T1000 (cell line): ENCODE measurements around the gene URGCP.
"Not testable (repeated sequence)": the region's sequence is repeated elsewhere in the genome, so short reads cannot be mapped to it uniquely, and the experiment has no call there.

ENCODE experiments used
- DNase-seq: peaks from one replicate; lab custom pipeline; 2025; ENCODE audit warnings: mixed read lengths; lab: John Stamatoyannopoulos, UW

The URGCP gene

GRCh38 chr7:43921423-43921822 lies 15.0 kb upstream of the URGCP start:
- DNase-seq = no peak

- DNase-seq = no peak
These were observed 9.5 kb upstream of the URGCP start for GRCh38 chr7:43915907-43916306.

- no peak for DNase-seq
These were observed 8.4 kb upstream of the URGCP start for GRCh38 chr7:43914795-43915194.

- no peak for DNase-seq
These were observed 453 bp downstream of the URGCP start for GRCh38 chr7:43905956-43906330.

- DNase-seq = no peak
These were observed 1.0 kb downstream of the URGCP start for GRCh38 chr7:43905209-43905946.

- DNase-seq = no peak
These were observed 1.7 kb downstream of the URGCP start for GRCh38 chr7:43904533-43905208.

- no peak for DNase-seq
These were observed 3.8 kb downstream of the URGCP start for GRCh38 chr7:43902542-43903054.

GRCh38 chr7:43898571-43898970 lies 7.8 kb downstream of the URGCP start:
- DNase-seq = not testable (repeated sequence)

GRCh38 chr7:43895847-43896415 lies 10.5 kb downstream of the URGCP start:
- DNase-seq = no peak

- DNase-seq = no peak
These were observed 15.1 kb downstream of the URGCP start for GRCh38 chr7:43891069-43891955.

GRCh38 chr7:43890468-43890867 lies 15.9 kb downstream of the URGCP start:
- DNase-seq = no peak

- DNase-seq = no peak
These were observed 17.1 kb downstream of the URGCP start for GRCh38 chr7:43888993-43889945.

- no peak for DNase-seq
These were observed 21.8 kb downstream of the URGCP start for GRCh38 chr7:43884617-43885016.

- DNase-seq = no peak
These were observed 22.2 kb downstream of the URGCP start for GRCh38 chr7:43884209-43884608.

- no peak for DNase-seq
These were observed 25.8 kb downstream of the URGCP start for GRCh38 chr7:43880596-43880995.

- DNase-seq = no peak
These were observed 26.9 kb downstream of the URGCP start for GRCh38 chr7:43879477-43879876.

- DNase-seq = no peak
These were observed 27.5 kb downstream of the URGCP start for GRCh38 chr7:43878867-43879266.

- no peak for DNase-seq
These were observed 28.2 kb downstream of the URGCP start for GRCh38 chr7:43877968-43878864.

GRCh38 chr7:43876976-43877745 lies 29.2 kb downstream of the URGCP start:
- no peak for DNase-seq
